GM20431 (cell line): ENCODE data around the gene LSM14B.

Experiments
- in situ Hi-C: fragments of 300-500 bp; cut with MseI, MboI; formaldehyde crosslinking; loops from one replicate; pipeline ENCODE4 v1.15.0; 2020; ENCODE audit warnings: low sequenced_read_pairs; ENCODE audit not compliant: unreplicated experiment

The LSM14B gene

DNA sequence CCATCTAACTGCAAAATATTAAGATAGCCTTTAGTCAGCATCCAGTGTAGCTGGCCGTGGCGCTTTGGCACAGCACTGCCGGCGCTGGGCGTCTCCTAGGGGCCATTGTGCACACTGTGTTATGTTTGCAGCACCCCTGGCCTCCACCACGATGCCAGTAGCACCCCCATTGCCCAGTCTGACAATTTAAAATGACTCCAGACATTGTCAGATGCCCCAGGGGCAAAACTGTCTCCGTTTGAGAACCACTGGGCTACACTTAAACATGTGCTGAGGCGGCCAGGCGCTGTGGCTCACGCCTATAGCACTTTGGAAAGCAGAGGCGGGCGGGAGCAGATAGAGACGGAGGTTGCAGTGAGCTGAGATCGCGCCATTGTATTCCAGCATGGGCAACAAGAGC is 54.6 kb downstream of the LSM14B start:
- in situ Hi-C loops, result no loop called here

DNA sequence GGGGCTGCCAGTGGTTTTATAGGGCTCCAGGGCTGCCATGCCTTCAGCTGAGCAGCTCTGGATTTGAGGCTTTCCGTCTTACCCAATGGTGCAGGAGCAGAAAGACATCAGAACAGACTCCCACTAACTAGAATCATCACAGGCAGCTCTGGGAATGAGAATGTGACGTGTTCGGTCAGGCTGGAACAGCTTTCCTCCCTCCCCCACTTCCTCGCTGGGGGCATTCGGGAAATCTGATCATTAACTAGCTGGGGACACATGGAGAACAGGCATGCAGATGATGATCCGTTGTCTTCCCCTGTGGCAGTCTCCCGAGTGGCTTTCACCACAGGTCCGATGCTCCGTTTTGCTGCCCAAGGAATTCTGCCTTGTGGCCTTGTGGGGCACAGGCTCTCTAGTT is 55.0 kb downstream of the LSM14B start:
- in situ Hi-C loops, result no loop called here

DNA sequence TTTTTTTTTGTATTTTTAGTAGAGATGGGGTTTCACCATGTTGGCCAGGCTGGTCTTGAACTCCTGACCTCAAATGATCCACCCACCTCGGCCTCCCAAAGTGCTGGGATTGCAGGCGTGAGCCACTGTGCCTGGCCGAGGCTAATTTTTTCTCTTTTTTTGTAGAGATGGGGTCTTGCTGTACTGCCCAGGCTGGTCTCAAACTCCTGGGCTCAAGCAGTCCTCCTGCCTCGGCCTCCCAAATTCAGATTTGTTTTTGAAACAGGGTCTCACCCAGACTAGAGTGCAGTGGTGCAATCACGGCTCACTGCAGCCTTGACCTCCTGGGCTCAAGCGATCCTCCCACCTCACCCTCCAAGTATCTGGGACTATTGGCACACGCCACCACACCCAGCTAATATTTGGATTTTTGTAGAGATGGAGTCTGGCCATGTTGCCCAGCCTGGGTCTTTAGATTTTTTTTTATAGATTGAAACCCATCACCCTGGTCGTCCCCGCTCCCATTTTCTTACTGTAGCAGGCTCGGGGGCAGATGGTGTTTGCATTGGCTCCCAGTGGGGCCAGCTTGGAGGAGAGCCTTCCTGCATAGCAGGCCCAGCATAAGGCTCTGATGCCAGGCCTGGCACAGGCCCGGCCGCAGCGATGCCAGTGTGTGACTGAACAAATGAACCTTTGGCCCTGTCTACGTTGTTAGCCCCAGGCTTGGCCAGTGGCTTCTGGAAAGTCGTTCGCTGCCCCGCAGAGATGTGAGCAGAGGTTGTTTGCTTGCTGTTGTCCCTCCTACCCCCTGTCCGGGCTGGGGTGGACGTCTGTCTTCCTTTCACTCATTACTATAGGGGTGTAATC is 56.3 kb downstream of the LSM14B start:
- in situ Hi-C loops, result no loop called here

DNA sequence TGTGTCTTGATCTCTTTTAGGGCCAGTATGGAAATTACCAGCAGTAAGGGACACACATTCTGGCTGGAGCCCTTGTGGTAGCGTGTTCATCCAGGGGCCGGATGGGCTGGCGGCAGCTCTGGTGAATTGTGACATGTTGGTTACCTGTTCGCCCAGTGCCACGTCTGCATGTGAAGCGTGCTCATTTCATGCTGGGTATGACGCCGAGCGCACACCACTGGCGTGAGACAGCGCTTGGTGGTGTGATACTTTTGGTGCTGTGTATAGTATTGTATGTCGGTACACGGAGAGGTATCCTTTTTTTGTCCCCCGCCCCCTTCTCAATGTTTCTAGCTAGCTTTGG is 56.9 kb downstream of the LSM14B start:
- in situ Hi-C loops, result no loop called here

DNA sequence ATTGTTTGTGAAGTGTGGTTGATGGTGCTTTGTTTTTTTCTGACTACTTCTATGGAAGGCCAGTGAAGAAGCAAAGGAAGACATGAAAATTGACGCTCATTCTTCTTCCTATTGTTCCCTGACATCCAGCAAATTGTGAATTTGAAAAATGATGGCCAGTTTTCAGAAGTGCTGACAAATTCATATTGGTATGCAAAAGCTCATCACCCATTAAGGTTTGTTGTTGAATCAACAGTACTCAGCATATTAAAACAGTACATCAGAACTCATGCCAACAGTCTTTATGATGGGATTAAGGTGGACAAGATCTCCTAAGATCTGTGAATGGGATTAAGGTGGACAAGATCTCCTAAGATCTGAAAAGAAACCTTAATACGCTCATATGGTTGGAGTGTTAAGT is 59.5 kb downstream of the LSM14B start:
- in situ Hi-C loops, result no loop called here

DNA sequence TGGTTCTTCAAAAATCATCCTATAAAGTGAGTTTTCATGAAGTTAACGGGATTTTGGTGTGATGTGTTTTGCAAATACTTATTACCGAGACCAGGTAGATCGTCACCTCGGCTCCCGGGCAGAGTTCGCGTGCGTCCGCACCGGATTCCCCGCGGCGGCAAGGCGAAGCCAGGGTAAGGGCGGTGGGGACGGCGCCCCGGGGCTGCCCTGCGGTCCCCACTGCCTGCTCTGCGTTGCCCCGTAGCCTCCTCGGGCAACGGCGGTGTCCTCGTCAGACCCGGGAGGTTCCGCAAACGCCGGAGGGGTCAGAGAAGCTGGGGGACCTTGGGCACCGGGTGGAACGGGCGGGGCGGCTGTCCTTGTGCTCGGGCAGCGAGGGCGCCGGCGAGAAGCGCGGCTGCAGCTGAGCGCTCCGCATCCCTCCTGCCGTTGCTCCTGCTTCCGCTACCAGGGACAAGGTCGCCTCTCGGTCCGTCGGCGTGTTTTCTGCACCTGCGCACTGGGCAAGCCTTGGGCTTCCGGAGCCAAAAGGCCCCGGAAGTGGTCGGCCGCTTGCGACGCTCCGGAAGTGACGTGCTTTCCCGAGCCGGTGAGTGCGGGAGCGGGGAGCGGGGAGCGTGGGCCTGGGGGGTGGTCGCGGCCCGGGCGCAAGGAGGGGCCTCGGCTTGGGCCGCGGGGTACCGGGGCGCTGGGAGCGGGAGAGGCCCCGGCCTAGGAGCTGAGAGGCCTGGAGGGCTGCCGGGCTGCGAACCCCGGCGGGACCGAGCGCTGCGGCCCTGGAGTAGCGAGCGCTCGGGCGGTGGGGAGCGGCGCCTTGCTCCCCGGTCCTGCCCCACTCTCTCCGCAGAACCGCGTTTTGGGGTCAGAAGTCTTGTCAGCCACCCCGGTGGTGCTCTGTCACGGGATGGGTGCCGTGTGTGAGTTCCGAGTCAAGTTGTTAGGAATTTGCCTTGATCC is 60.5 kb downstream of the LSM14B start, which contains the start of gene MTG2:
TSS of gene MTG2 (plus strand) at position 560 of the 957 bp plus-strand sequence. CDS start 10,393 bp downstream, outside the sequence.
- in situ Hi-C loops, result no loop called here

DNA sequence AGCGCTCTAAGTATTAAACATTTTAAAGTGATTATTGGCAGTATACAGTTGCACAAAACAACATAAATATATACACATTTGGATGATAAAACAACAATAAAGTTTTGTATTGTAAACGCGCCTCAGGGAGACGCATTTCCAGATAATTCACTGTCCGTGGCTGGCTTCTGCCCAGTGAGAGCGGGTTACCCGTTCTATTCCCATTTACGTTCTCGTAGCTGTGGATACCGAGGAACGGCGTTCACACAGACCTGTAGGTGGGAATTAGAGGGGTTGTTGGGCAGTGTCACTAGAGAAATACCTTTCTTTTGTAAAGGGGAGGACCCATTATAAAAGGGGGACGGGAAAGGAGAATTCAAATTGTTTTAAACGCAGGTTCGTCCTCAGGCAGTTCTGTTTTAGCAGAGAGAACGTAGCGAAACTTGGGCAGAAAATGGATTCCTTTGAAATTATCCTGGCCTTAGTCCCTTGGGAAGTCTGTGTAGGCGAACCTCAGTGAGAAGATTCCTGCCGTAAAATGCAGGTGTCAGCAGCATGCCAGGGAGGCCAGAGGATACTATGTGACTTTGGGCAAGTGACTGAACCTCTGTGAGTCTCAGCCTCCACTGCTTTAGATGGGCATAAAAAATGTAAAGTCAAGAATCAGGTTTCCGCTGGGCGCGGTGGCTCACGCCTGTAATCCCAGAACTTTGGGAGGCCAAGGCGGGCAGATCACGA is 61.3 kb downstream of the LSM14B start:
- in situ Hi-C loops, result no loop called here
